GM23338 (cell line): ENCODE results near the gene TM9SF4.

Source experiments
- CREB1 ChIP-seq: fragments of 250-450 bp; sonication (Bioruptor Pico); IDR thresholded peaks from 2 replicates; pipeline ENCODE4 v1.5.0; 2020; ENCODE audit warnings: low read depth, mild to moderate bottlenecking, moderate library complexity
- CTCF ChIP-seq, 2 experiments: fragments of 200-600 bp in 1 of 2; sonication (generic) in 1 of 2; conservative IDR thresholded peaks; 2 replicates each; pipeline versions ENCODE4 v1.5.1 to v1.6.1; 2016 to 2017; ENCODE audit warnings: antibody characterized with exemption in 2 of 2, low read depth in 2 of 2, mild to moderate bottlenecking in 2 of 2, moderate library complexity in 1 of 2
- EZH2 ChIP-seq: fragments of 200-600 bp; sonication (generic); IDR thresholded peaks from one replicate; pipeline ENCODE4 v1.8.0; 2017; ENCODE audit warnings: antibody characterized with exemption, mild to moderate bottlenecking, low read depth; ENCODE audit not compliant: unreplicated experiment
- EZH2phosphoT487 ChIP-seq: fragments of 200-600 bp; sonication (generic); IDR thresholded peaks from one replicate; pipeline ENCODE4 v1.8.1; 2018; ENCODE audit warnings: antibody characterized with exemption; ENCODE audit not compliant: unreplicated experiment
- JUNB ChIP-seq: IDR thresholded peaks from one replicate; pipeline ENCODE4 v1.6.1; 2016; ENCODE audit warnings: antibody characterized with exemption; ENCODE audit not compliant: unreplicated experiment
- POLR2AphosphoS5 ChIP-seq: IDR thresholded peaks from 2 replicates; pipeline ENCODE4 v1.6.1; 2016; ENCODE audit warnings: antibody characterized with exemption, low read depth
- REST ChIP-seq: IDR thresholded peaks from one replicate; pipeline ENCODE4 v1.6.1; 2018; ENCODE audit warnings: antibody characterized with exemption; ENCODE audit not compliant: unreplicated experiment
- STAT1 ChIP-seq: IDR thresholded peaks from one replicate; pipeline ENCODE4 v1.6.1; 2016; ENCODE audit warnings: antibody characterized with exemption; ENCODE audit not compliant: unreplicated experiment
- ZNF114 ChIP-seq: fragments of 250-450 bp; sonication (Bioruptor Pico); IDR thresholded peaks from 2 replicates; pipeline ENCODE4 v1.5.0; 2020; ENCODE audit warnings: mild to moderate bottlenecking, moderate library complexity
- ZNF331 ChIP-seq: fragments of 250-450 bp; sonication (Bioruptor Pico); IDR thresholded peaks from 2 replicates; pipeline ENCODE4 v1.5.0; 2020; ENCODE audit warnings: low read depth, mild to moderate bottlenecking, moderate library complexity

GRCh38 chr20:32068174-32068573 is 41.3 kb upstream of the TM9SF4 start:
- TF ChIP-seq EZH2 (no peak), EZH2phosphoT487 (no peak), CTCF (conservative IDR thresholded peaks at IDR 0.05; ENCODE audit: low read depth in 2 of 2) (no peak), REST (no peak), POLR2AphosphoS5 (no peak), JUNB (no peak), ZNF331 (CRISPR knock-in tag) (no peak), ZNF114 (CRISPR knock-in tag) (no peak), CREB1 (CRISPR knock-in tag) (no peak), STAT1 (no peak)
